ENCODE measurements around the gene KCNH4.
A peak's percentile ranks its signal among the peaks of the same experiment; 100 is the strongest.

Gene KCNH4

GRCh38 chr17:42107597-42108576, 73.1 kb downstream of the KCNH4 start:
- H3K36me3 ChIP-seq (ENCODE audit: control insufficient read depth, low read depth, low read length) = no peaks in the 10 kb centered on the region
- H3K4me3 ChIP-seq (ENCODE audit: low read length) = peak overlapping the region; percentile 59
- no peaks in the 10 kb centered on the region for H3K9me3 ChIP-seq (ENCODE audit: control insufficient read depth, low read depth, low read length)
- H3K27me3 ChIP-seq (ENCODE audit: control insufficient read depth, insufficient read depth, low read length) = no peaks in the 10 kb centered on the region
- peak overlapping the region; percentile 1 for H3K9ac ChIP-seq (ENCODE audit: low read length)
- no peak overlapping the region for H3K27ac ChIP-seq (ENCODE audit: low read length)
- H3K4me1 ChIP-seq (ENCODE audit: control insufficient read depth, low read depth, low read length) = peaks cover 6% of the 10 kb centered on the region

DNA sequence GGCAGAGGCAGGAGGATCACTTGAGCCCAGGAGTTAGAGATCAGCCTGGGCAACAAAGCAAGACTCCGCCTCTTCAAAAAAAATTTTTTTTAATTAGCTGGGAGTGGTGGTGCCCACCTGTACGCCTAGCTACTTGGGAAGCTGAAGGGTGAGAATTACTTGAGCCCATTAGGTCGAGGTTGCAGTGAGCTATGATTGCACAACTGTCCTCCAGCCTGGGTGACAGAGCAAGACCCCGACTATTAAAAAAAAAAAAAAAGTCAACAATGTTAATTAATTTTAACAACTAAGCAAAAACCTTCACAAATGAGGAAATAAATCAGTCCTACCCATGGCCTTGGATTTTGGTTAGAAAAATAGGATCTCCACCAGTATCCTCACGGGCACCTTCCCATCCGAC, 73.8 kb downstream of the KCNH4 start:
- no peaks in the 10 kb centered on the region for H3K36me3 ChIP-seq (ENCODE audit: control insufficient read depth, low read depth, low read length)
- no peak overlapping the region for H3K27ac ChIP-seq (ENCODE audit: low read length)
- peaks cover 6% of the 10 kb centered on the region for H3K4me1 ChIP-seq (ENCODE audit: control insufficient read depth, low read depth, low read length)
- H3K9me3 ChIP-seq (ENCODE audit: control insufficient read depth, low read depth, low read length) = no peaks in the 10 kb centered on the region
- no peak overlapping the region for H3K9ac ChIP-seq (ENCODE audit: low read length)
- H3K27me3 ChIP-seq (ENCODE audit: control insufficient read depth, insufficient read depth, low read length) = no peaks in the 10 kb centered on the region
- H3K4me3 ChIP-seq (ENCODE audit: low read length) = peak overlapping the region; percentile 59
